Left ventricle myocardium inferior (tissue), 1 donor: ENCODE data around the gene RGMA. TPM values are rescaled to one million over a fixed set of nuclear protein-coding genes. Genes with fewer than 3 reads are reported as not detected.

Experiments used
- DNase-seq: peaks from one replicate; pipeline ENCODE4 v3.0.0-alpha.2; 2020
- H3K27ac ChIP-seq: fragments of 200-600 bp; replicated peaks from 2 replicates; pipeline ENCODE4 v1.8.0; 2021
- H3K27me3 ChIP-seq: fragments of 200-600 bp; 2 replicates; pipeline ENCODE4 v1.8.0; 2021; ENCODE audit warnings: low read depth
- H3K36me3 ChIP-seq: fragments of 200-600 bp; 2 replicates; pipeline ENCODE4 v1.8.0; 2021
- H3K4me1 ChIP-seq: fragments of 200-600 bp; 2 replicates; pipeline ENCODE4 v1.8.0; 2021
- H3K4me3 ChIP-seq: fragments of 200-600 bp; 2 replicates; pipeline ENCODE4 v1.8.0; 2021; ENCODE audit warnings: mild to moderate bottlenecking, moderate library complexity
- H3K9me3 ChIP-seq: fragments of 200-600 bp; replicated peaks from 2 replicates; pipeline ENCODE4 v1.8.0; 2021
- CTCF ChIP-seq: fragments of 200-600 bp; IDR thresholded peaks from 2 replicates; pipeline ENCODE4 v1.8.0; 2021; ENCODE audit warnings: antibody characterized with exemption, mild to moderate bottlenecking, borderline replicate concordance
- intact Hi-C: fragments of 100-400 bp; cut with micrococcal nuclease; formaldehyde crosslinking; loops from one replicate; pipeline ENCODE4 v1.11.0; 2022
- total RNA-seq: library from RNA; stranded (reverse); fragmentation: NEBNext Ultra II Directional; extraction: Animal tissue kit (Norgen Biotek cat#: 25700); gene quantifications from one replicate; pipeline ENCODE4 v1.2.1, GENCODE V29; 2021
- donor health status: DM: no; HTN: yes; CAD: no; lungs with severe emphysema.

Gene RGMA
- total RNA-seq, 1 donor from 2014 or later: 16.9 TPM

DNA sequence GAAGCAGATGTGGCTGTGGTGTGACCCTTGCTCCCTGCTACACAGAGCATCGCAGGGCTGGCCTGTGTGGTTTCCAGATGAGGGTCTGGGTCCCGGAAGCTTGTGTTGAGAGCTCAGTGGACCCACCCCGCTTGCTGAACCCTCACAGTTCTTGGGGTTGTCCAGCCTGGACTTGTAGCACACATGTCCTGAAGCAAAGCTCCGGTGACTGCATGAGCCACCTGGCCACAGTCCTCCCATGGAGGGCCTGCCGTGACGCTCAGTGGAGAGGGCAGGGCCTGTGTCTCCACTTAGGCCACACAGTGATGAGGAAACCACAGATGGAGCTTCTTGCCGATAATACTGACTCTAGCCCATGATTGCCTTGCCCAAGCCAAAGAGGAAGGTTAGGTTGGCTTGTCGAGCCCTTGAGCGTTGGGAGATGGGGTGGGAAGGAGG, 62.6 kb downstream of the RGMA start:
- Histone ChIP-seq H3K27me3 (no peaks in the 10 kb centered on the region), H3K4me3 (no peak overlapping the region), H3K36me3 (peaks cover 61% of the 10 kb centered on the region), H3K9me3 (no peaks in the 10 kb centered on the region), H3K4me1 (peaks cover 80% of the 10 kb centered on the region), H3K27ac (peak overlapping the region; percentile 92)
- no peak for DNase-seq
- no peak for TF ChIP-seq CTCF
- intact Hi-C loops: loop anchor here (5.0 kb wide), 1 partner anchor 1096 kb away; no protein-coding TSS in a partner anchor

DNA sequence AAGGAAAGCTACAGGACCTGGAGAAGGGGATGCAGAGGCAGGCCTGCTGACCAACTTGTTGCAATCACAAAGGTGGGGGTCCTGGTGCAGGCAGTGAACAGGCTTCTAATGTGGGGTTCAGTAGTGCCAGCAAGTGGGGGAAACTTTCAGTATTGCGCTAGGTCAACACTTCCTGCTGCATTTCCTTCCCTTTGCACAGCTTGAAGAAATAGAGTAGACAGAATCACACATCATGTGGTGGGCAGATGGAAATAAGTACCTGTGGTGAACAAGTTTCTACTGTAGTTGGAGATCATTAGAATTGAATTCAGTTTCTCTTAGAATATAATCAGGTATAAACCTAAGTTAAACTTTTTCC, 63.4 kb downstream of the RGMA start:
- no peak for DNase-seq
- peaks cover 81% of the 10 kb centered on the region for H3K4me1 ChIP-seq
- H3K27ac ChIP-seq: peak overlapping the region; percentile 25
- intact Hi-C loops: loop anchor here (5.0 kb wide), 1 partner anchor 1097 kb away; no protein-coding TSS in a partner anchor
- H3K4me3 ChIP-seq: no peak overlapping the region
- TF ChIP-seq CTCF: no peak
- no peaks in the 10 kb centered on the region for H3K9me3 ChIP-seq
- H3K27me3 ChIP-seq: no peaks in the 10 kb centered on the region
- peaks cover 69% of the 10 kb centered on the region for H3K36me3 ChIP-seq

DNA sequence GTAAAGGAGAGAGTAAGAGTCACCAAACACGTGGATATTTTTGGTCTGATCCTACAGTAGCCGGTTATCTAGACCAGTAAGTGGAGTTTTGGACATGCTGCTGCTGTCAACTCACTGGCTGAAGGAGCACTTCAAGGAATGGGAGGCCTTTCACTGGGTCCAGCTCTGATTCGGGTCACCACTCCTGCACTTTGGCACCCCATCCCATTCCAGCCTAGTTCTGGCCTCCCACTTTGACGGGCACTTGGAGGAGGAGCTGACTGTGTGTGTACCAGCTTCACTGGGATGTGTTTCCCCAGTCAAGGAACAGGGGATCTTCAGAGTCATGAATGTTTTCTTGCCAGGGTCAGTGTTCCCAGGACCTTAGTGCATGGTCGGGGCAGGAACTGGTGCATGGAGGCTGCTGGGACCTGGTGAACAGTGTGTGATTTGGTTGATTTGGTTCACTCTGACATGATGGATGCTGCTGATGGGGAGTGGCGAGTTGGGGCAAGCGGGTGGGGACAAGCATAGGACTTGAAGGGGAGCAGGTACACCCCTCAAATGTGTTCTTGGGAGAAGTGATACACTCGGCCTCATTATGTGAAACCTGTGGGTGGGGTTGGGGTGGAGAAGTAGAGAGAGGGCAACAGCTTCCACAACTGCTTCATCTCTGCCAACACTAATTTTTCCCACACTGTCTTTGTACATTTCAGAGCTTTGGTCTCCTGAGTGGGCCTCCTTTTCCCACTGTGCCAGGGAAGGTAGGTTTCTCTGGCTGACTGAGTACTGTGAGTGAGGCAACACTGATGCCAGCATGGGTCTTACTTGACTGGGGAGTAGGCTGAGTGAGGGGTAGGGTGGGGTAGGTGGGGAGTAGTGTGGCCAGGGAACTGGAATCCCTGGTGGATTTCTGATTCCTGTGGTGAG, 64.0 kb downstream of the RGMA start:
- intact Hi-C loops: loop anchor here (5.0 kb wide), 1 partner anchor 1097 kb away; no protein-coding TSS in a partner anchor
- Histone ChIP-seq H3K36me3 (peaks cover 75% of the 10 kb centered on the region), H3K4me1 (peaks cover 75% of the 10 kb centered on the region), H3K27ac (peak overlapping the region; percentile 25), H3K9me3 (no peaks in the 10 kb centered on the region), H3K4me3 (no peak overlapping the region), H3K27me3 (no peaks in the 10 kb centered on the region)
- no peak for DNase-seq
- TF ChIP-seq CTCF: no peak

GRCh38 chr15:93024293-93024692, 64.7 kb downstream of the RGMA start:
- Histone ChIP-seq H3K4me1 (peaks cover 68% of the 10 kb centered on the region), H3K9me3 (no peaks in the 10 kb centered on the region), H3K36me3 (peaks cover 82% of the 10 kb centered on the region), H3K27me3 (no peaks in the 10 kb centered on the region), H3K27ac (peak overlapping the region; percentile 25), H3K4me3 (no peak overlapping the region)
- no peak for DNase-seq
- TF ChIP-seq CTCF: no peak
- intact Hi-C loops: no loop called here

DNA sequence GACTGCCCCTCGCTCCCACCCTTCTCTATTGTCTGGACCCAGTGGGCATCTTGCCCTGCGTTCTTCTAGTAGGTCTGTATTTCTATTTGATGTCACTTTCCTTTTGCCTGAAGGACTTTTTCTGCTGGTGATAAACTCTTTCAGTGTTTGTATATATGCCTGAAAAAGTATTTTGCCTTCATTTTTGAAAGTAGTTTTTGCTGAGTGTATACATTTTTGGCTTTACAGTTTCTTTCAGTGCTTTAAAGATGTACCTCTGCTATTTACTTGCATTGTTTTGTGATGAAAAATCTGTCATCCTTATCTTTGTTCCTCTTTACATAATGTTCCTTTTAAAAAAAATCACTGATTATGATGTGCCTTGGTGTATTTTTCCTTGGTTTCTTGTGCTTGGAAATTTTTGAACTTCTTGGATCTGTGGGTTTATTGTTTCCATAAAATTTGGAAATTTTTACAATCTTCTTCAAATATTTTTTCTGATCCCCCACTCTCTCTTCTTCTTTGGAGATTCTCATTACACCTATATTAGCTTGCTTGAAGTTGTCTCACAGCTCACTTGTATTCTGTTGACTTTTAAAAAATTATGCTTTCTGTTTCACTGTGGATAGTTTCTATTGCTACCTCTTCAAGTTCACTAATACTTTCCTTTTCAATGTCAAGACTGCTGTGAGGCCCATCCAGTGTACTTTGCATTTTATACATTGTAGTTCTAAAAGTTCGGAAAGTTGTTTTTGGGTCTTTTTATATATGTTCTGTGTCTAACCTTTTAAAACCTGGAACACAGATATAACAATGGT, 67.8 kb downstream of the RGMA start:
- peaks cover 37% of the 10 kb centered on the region for H3K4me1 ChIP-seq
- no peak overlapping the region for H3K27ac ChIP-seq
- intact Hi-C loops: no loop called here
- H3K4me3 ChIP-seq: no peak overlapping the region
- peaks cover 99% of the 10 kb centered on the region for H3K36me3 ChIP-seq
- no peak for TF ChIP-seq CTCF
- H3K27me3 ChIP-seq: no peaks in the 10 kb centered on the region
- no peaks in the 10 kb centered on the region for H3K9me3 ChIP-seq
- DNase-seq: no peak
